Measurements from ENCODE around the gene BRIX1. TPM values are rescaled to one million over a fixed set of nuclear protein-coding genes. Genes with fewer than 3 reads are reported as not detected.

The BRIX1 gene
- total and polyA plus RNA-seq, 9 of the 15 experiments (the other 6 are each of a cell fraction or from before 2014, with no cell fraction given), result 115 to 193 (median 159) TPM

DNA sequence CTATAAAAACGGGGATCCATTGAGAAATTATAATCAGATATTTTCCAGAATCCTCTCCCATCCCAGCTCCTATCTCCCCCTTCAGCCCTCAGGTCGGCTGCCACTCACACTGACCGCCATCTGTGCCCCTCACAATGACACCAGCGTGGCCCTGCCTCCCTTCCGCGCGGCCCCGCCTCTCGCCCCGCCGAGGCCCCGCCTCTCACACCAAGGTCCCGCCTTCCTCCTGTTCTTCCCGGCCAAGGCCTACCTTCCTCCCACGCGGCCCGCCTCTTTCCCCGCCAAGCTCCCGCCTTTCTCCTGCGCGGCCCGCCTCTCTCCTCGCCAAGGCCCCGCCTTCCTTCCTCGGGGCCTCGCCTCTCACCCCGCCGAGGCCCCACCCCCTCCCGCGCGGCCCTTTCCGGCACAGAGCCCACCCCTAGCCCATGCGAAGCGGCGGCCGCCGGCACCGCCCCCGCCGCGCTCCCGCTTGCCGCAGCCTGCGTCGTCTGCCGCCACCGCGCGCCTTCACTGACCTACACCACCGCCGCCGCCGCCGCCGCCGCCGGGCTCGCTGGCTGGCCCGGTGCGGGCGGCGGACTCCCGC is 13.7 kb downstream of the BRIX1 start, which contains the start of gene DNAJC21 (continued):
- peak; percentile 64 for TF ChIP-seq REST (IDR thresholded peaks at IDR 0.05; ENCODE audit: borderline replicate concordance)
- no peak for TF ChIP-seq REST (CRISPR knock-in tag; IDR thresholded peaks at IDR 0.05; ENCODE audit: low read depth)
- TF ChIP-seq, protein P1, sequence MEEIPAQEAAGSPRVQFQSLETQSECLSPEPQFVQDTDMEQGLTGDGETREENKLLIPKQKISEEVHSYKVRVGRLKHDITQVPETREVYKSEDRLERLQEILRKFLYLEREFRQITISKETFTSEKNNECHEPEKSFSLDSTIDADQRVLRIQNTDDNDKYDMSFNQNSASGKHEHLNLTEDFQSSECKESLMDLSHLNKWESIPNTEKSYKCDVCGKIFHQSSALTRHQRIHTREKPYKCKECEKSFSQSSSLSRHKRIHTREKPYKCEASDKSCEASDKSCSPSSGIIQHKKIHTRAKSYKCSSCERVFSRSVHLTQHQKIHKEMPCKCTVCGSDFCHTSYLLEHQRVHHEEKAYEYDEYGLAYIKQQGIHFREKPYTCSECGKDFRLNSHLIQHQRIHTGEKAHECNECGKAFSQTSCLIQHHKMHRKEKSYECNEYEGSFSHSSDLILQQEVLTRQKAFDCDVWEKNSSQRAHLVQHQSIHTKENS (CRISPR knock-in tag; IDR thresholded peaks at IDR 0.05), result no peak
- TF ChIP-seq, protein P2, sequence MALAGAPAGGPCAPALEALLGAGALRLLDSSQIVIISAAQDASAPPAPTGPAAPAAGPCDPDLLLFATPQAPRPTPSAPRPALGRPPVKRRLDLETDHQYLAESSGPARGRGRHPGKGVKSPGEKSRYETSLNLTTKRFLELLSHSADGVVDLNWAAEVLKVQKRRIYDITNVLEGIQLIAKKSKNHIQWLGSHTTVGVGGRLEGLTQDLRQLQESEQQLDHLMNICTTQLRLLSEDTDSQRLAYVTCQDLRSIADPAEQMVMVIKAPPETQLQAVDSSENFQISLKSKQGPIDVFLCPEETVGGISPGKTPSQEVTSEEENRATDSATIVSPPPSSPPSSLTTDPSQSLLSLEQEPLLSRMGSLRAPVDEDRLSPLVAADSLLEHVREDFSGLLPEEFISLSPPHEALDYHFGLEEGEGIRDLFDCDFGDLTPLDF (CRISPR knock-in tag; IDR thresholded peaks at IDR 0.05), result peak; percentile 81
- TF ChIP-seq ARID3A (IDR thresholded peaks at IDR 0.05; ENCODE audit: borderline replicate concordance, low read depth, low read length), result 0 out of 2 replicates have a peak, but pooled peaks have one; percentile 3
- TF ChIP-seq NRF1 (conservative IDR thresholded peaks at IDR 0.05 in 1 of 2, IDR thresholded peaks at IDR 0.05 in 1 of 2), result peak; percentile 86 to 89
- peak; percentile 71 for TF ChIP-seq E2F8 (IDR thresholded peaks at IDR 0.05; ENCODE audit: low read depth, partially characterized antibody)
- TF ChIP-seq MAX (CRISPR knock-in tag; IDR thresholded peaks at IDR 0.05), result peak; percentile 48
- peak; percentile 62 for TF ChIP-seq ATF7 (IDR thresholded peaks at IDR 0.05)
- TF ChIP-seq SRF (CRISPR knock-in tag; IDR thresholded peaks at IDR 0.05), result peak in 1 of 2 experiments; percentile 66; a peak in 1 of 4 replicates

Measured in K562 (cell line).